PFSK-1 (cell line): ENCODE results near the gene ARSJ. TPM values are rescaled to one million over a fixed set of nuclear protein-coding genes. Genes with fewer than 3 reads are reported as not detected.
A peak's percentile ranks its signal among the peaks of the same experiment; 100 is the strongest.

ENCODE experiments used
- FOXP2 ChIP-seq: optimal IDR thresholded peaks from 2 replicates; pipeline ENCODE3; 2011; ENCODE audit warnings: borderline replicate concordance, control low read depth, inconsistent platforms; ENCODE audit not compliant: insufficient read depth; ENCODE audit errors: extremely low read length, extremely low read depth
- POLR2AphosphoS5 ChIP-seq: IDR thresholded peaks from 2 replicates; pipeline ENCODE4 v1.6.1; 2012; ENCODE audit warnings: low read depth, mild to moderate bottlenecking, control low read depth, low read length, moderate library complexity
- REST ChIP-seq, 2 experiments: IDR thresholded peaks; 2 replicates each; pipeline versions ENCODE4 v1.6.1 to v1.8.0; 2011 to 2012; ENCODE audit warnings: low read depth in 2 of 2, low read length in 2 of 2, control low read depth in 1 of 2, inconsistent platforms in 1 of 2, mild to moderate bottlenecking in 1 of 2, moderate library complexity in 1 of 2; ENCODE audit not compliant: insufficient read depth in 1 of 2
- SIN3A ChIP-seq: IDR thresholded peaks from 2 replicates; pipeline ENCODE4 v1.6.1; 2012; ENCODE audit warnings: mild to moderate bottlenecking, low read length, moderate library complexity, borderline replicate concordance; ENCODE audit not compliant: insufficient read depth
- TAF1 ChIP-seq: IDR thresholded peaks from 2 replicates; pipeline ENCODE4 v1.6.1; 2012; ENCODE audit warnings: low read length, control low read depth, borderline replicate concordance; ENCODE audit not compliant: insufficient read depth
- polyA plus RNA-seq: library from polyadenylated mRNA; unstranded; fragments of >200 nt; gene quantifications from one replicate; pipeline ENCODE4 v1.2.1, GENCODE V29; 2012; ENCODE audit warnings: low read depth, missing spikeins; ENCODE audit not compliant: insufficient read length

ARSJ gene
- polyA plus RNA-seq = 12.1 TPM

- no peak for TF ChIP-seq SIN3A
- TF ChIP-seq POLR2AphosphoS5 = peak; percentile 54; the same call in 1 of the 2 replicates
Observed at GRCh38 chr4:113979148-113979904, at the start of gene ARSJ. Gene ARSJ, minus strand, starts transcription at chr4:113979647. Its CDS starts 813 bp downstream, at chr4:113978834.

DNA sequence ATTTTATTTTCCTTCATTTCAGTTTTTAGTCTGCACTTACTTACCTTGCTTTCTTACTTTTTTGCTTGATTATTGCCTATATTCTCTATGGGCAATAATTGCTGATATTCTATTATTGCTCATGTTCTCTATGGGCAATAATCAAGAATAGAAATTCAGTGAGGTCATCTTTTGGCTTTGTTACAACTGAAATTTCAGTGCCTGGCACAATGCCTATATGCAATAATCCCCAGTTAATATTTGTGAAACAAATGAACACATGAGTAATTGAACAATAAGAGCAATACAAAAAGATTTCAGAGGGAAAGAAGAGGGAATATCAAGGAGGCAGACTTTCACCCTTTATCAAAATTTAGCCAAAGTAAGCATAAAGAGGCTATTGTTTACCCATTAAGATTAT lies 48.6 kb upstream of the ARSJ start:
- TF ChIP-seq FOXP2 (no peak), REST (IDR thresholded peaks at IDR 0.05; ENCODE audit: insufficient read depth in 1 of 2, low read depth in 2 of 2, low read length in 2 of 2) (no peak), TAF1 (no peak), POLR2AphosphoS5 (no peak), SIN3A (no peak)

- TF ChIP-seq FOXP2 (no peak), REST (IDR thresholded peaks at IDR 0.05; ENCODE audit: insufficient read depth in 1 of 2, low read depth in 2 of 2, low read length in 2 of 2) (no peak), POLR2AphosphoS5 (no peak), SIN3A (no peak), TAF1 (no peak)
Observed at GRCh38 chr4:114027596-114027995, 48.1 kb upstream of the ARSJ start.

- no peak for TF ChIP-seq REST (IDR thresholded peaks at IDR 0.05; ENCODE audit: insufficient read depth in 1 of 2, low read depth in 2 of 2, low read length in 2 of 2)
- TF ChIP-seq SIN3A = no peak
- no peak for TF ChIP-seq FOXP2
- TF ChIP-seq POLR2AphosphoS5 = no peak
- no peak for TF ChIP-seq TAF1
Observed at GRCh38 chr4:114026447-114026846, 47.0 kb upstream of the ARSJ start.

DNA sequence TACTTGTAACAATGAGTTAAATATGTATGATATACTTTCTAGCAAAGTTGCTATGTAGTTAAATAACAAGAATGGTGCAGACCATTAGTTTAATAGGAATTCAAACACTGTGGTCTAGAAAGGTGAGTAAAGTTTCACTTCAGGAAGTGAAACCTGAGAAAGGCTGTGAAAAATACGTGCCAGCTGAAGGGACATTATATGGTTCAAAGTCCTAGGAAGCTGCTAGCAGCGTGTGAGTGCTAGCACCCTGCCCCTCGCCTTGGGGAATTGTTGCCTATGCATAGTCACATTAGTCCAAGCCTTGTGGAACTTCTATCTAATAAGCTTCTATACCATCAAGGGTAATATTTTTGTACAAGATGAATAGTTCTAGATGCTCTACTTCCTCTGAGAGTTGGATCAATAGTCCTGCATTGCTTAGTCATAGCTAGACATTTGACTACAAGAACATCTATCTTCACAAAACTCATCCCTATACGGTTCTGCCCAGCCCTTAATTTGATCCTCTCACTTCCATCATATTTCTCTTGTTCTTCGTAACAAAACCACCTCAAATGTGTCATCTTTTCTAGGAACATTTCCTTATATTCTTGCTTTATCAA lies 45.8 kb upstream of the ARSJ start:
- TF ChIP-seq SIN3A = no peak
- no peak for TF ChIP-seq REST (IDR thresholded peaks at IDR 0.05; ENCODE audit: insufficient read depth in 1 of 2, low read depth in 2 of 2, low read length in 2 of 2)
- no peak for TF ChIP-seq TAF1
- TF ChIP-seq POLR2AphosphoS5 = no peak
- no peak for TF ChIP-seq FOXP2
